ENCODE data around the gene FBXL14. TPM values are rescaled to one million over a fixed set of nuclear protein-coding genes. Genes with fewer than 3 reads are reported as not detected.
A peak's percentile ranks its signal among the peaks of the same experiment; 100 is the strongest.

The FBXL14 gene
- total and polyA plus RNA-seq, 9 of the 15 experiments (the other 6 are each of a cell fraction or from before 2014, with no cell fraction given), result 0.13 to 9.8 (median 3.3) TPM

DNA sequence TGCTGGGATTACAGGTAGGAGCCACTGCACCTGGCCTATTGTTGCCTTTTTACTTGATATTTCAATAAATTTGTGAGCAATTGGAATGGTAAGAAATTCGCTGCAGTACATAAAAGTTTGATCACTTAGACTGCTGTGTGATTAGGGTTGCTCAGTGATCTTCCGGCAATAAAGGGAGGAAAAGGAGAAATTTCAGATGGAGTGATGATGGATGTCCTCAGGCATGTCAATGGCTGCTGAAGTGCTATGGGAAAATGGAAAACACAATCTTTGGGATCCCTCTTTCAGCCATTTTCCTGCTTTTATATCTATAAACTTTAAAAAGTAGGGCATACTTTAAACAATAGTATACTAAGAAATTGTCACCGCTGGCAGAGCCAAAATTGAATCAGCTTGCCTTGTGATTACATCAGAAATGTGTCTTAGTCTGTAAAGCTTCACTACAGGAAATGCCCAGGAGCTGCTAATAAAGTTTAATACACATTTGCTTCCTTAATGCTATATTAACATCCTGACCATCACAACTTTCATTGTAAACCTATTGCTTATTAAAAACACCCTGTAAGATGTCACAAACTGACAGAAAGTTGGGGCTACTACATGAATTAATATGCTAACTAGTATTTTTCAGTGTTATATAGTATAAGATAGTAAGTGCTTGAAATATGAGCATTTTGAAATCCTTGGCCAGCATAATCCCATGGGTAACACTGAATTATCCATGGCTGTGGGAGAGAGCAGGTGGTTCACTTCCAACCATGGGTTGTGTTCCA, 13.7 kb upstream of the FBXL14 start (continued):
- TF ChIP-seq, protein P1, sequence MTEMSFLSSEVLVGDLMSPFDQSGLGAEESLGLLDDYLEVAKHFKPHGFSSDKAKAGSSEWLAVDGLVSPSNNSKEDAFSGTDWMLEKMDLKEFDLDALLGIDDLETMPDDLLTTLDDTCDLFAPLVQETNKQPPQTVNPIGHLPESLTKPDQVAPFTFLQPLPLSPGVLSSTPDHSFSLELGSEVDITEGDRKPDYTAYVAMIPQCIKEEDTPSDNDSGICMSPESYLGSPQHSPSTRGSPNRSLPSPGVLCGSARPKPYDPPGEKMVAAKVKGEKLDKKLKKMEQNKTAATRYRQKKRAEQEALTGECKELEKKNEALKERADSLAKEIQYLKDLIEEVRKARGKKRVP (CRISPR knock-in tag; IDR thresholded peaks at IDR 0.05), result peak; percentile 69; the same call in 1 of the 2 replicates
- no peak for TF ChIP-seq MED1 (CRISPR knock-in tag; IDR thresholded peaks at IDR 0.05; ENCODE audit: borderline replicate concordance)
- no peak for TF ChIP-seq ZFP1 (CRISPR knock-in tag; IDR thresholded peaks at IDR 0.05)
- TF ChIP-seq CTBP1 (IDR thresholded peaks at IDR 0.05; ENCODE audit: borderline replicate concordance), result no peak
- no peak for TF ChIP-seq NUFIP1 (IDR thresholded peaks at IDR 0.05; ENCODE audit: partially characterized antibody)
- no peak for TF ChIP-seq SIX5 (IDR thresholded peaks at IDR 0.05; ENCODE audit: borderline replicate concordance in 1 of 2, insufficient read depth in 1 of 2, low read depth in 1 of 2, low read length in 2 of 2)
- peak; percentile 34; the same call in 1 of the 2 replicates for TF ChIP-seq GABPA (tag; conservative IDR thresholded peaks at IDR 0.05; ENCODE audit: low read depth)
- TF ChIP-seq EP400 (IDR thresholded peaks at IDR 0.05), result peak; percentile 40; the same call in 1 of the 2 replicates
- 0 out of 2 replicates have a peak, but pooled peaks have one; percentile 15 for TF ChIP-seq FOSL1 (tag; conservative IDR thresholded peaks at IDR 0.05)
- no peak for TF ChIP-seq THRAP3 (IDR thresholded peaks at IDR 0.05; ENCODE audit: borderline replicate concordance)
